ENCODE results near the gene BLVRA.
A peak's percentile ranks its signal among the peaks of the same experiment; 100 is the strongest.
"Not testable (repeated sequence)": the region's sequence is repeated elsewhere in the genome, so short reads cannot be mapped to it uniquely, and the experiment has no call there.

Gene BLVRA, protein sequence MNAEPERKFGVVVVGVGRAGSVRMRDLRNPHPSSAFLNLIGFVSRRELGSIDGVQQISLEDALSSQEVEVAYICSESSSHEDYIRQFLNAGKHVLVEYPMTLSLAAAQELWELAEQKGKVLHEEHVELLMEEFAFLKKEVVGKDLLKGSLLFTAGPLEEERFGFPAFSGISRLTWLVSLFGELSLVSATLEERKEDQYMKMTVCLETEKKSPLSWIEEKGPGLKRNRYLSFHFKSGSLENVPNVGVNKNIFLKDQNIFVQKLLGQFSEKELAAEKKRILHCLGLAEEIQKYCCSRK

GRCh38 chr7:43758029-43758821, at the start of gene BLVRA:
TSS of gene BLVRA (plus strand) at chr7:43758680. CDS start at chr7:43771159, 12,479 bp downstream.
- peak within 1 kb of the TSS; percentile 85 for H3K4me3 Mint-ChIP-seq
- H3K27me3 Mint-ChIP-seq = no peaks in the 10 kb centered on the region
- H3K9me3 Mint-ChIP-seq (ENCODE audit: low read depth) = no peaks in the 10 kb centered on the region
- peak within 1 kb of the TSS; percentile 79 for H3K27ac Mint-ChIP-seq
- H3K4me1 Mint-ChIP-seq (ENCODE audit: low read depth) = peaks cover 40% of the 10 kb centered on the region
- H3K36me3 Mint-ChIP-seq = no peaks in the 10 kb centered on the region

- Mint-ChIP-seq H3K36me3 (peaks cover 7% of the 10 kb centered on the region), H3K27me3 (no peaks in the 10 kb centered on the region), H3K4me3 (no peak overlapping the region)
Observed at GRCh38 chr7:43711503-43711902, 47.0 kb upstream of the BLVRA start.

DNA sequence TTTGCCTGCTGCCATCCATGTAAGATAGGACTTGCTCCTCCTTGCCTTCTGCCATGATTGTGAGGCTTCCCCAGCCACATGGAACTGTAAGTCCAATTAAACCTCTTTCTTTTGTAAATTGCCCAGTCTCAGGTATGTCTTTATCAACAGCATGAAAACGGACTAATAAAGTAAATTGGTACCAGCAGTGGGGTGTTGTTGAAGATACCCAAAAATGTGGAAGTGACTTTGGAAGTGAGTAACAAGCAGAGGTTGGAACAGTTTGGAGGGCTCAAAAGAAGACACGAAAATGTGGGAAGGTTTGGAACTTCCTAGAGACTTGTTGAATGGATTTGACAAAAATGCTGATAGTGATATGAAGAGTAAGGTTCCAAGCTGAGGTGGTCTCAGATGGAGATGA, 42.5 kb upstream of the BLVRA start:
- not testable (repeated sequence) for H3K36me3 Mint-ChIP-seq; H3K27ac Mint-ChIP-seq; H3K9me3 Mint-ChIP-seq (ENCODE audit: low read depth); H3K27me3 Mint-ChIP-seq; H3K4me3 Mint-ChIP-seq
- peaks cover 48% of the 10 kb centered on the region for H3K4me1 Mint-ChIP-seq (ENCODE audit: low read depth)

More at GRCh38 chr7:43711503-43711902, 47.0 kb upstream of the BLVRA start:
- no peaks in the 10 kb centered on the region for H3K9me3 Mint-ChIP-seq (ENCODE audit: low read depth)
- peaks cover 33% of the 10 kb centered on the region for H3K4me1 Mint-ChIP-seq (ENCODE audit: low read depth)
- no peak overlapping the region for H3K27ac Mint-ChIP-seq

DNA sequence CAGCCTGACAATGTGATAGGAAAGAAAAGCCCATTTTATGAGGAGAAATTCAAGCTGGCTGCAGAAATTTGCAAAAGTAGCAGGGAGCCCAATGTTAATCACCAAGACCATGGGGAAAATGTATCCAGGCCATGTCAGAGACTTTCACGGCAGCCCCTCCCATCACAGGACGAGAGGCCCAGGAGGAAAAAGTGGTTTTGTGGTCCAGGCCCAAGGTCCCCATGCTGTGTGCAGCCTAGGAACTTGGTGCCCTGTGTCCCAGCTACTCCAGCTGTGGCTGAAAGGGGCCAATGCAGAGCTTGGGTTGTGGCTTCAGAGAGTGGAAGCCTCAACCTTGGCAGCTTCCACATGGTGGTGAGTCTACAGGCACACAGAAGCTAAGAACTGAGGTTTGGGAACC, 41.9 kb upstream of the BLVRA start:
- Mint-ChIP-seq H3K9me3 (ENCODE audit: low read depth) (no peaks in the 10 kb centered on the region), H3K4me1 (ENCODE audit: low read depth) (peaks cover 51% of the 10 kb centered on the region), H3K36me3 (peaks cover 3% of the 10 kb centered on the region), H3K27ac (no peak overlapping the region), H3K4me3 (no peak overlapping the region), H3K27me3 (no peaks in the 10 kb centered on the region)

- Mint-ChIP-seq H3K4me1 (ENCODE audit: low read depth) (peaks cover 55% of the 10 kb centered on the region), H3K9me3 (ENCODE audit: low read depth) (no peaks in the 10 kb centered on the region), H3K36me3 (peaks cover 2% of the 10 kb centered on the region), H3K27me3 (no peaks in the 10 kb centered on the region), H3K4me3 (no peak overlapping the region), H3K27ac (peak overlapping the region; percentile 80)
Observed at GRCh38 chr7:43721193-43721806, 37.2 kb upstream of the BLVRA start.

- H3K4me3 Mint-ChIP-seq = no peak overlapping the region
- H3K9me3 Mint-ChIP-seq (ENCODE audit: low read depth) = no peaks in the 10 kb centered on the region
- H3K36me3 Mint-ChIP-seq = peaks cover 10% of the 10 kb centered on the region
- H3K4me1 Mint-ChIP-seq (ENCODE audit: low read depth) = peaks cover 55% of the 10 kb centered on the region
- no peak overlapping the region for H3K27ac Mint-ChIP-seq
- H3K27me3 Mint-ChIP-seq = no peaks in the 10 kb centered on the region
Observed at GRCh38 chr7:43723007-43723341, 35.5 kb upstream of the BLVRA start.

DNA sequence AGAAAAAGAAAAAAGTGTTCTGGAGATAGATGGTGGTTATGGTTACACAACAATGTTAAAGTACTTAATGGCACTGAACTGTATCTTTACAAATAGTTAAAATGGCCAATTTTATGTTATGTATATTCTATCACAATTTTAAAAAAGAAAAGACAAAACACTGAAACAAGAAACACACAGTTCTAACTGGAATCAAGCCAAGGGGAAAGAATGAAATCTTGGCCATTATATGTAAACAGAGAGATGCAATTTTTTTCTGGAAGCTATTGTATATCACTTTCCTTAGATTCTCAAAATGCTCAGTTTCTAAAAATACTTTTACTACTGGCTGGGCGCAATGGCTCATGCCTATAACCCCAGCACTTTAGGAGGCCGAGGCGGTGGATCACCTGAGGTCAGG, 33.2 kb upstream of the BLVRA start:
- Mint-ChIP-seq H3K27ac (no peak overlapping the region), H3K4me3 (no peak overlapping the region), H3K4me1 (ENCODE audit: low read depth) (peaks cover 55% of the 10 kb centered on the region), H3K27me3 (no peaks in the 10 kb centered on the region), H3K36me3 (peaks cover 13% of the 10 kb centered on the region), H3K9me3 (ENCODE audit: low read depth) (no peaks in the 10 kb centered on the region)

DNA sequence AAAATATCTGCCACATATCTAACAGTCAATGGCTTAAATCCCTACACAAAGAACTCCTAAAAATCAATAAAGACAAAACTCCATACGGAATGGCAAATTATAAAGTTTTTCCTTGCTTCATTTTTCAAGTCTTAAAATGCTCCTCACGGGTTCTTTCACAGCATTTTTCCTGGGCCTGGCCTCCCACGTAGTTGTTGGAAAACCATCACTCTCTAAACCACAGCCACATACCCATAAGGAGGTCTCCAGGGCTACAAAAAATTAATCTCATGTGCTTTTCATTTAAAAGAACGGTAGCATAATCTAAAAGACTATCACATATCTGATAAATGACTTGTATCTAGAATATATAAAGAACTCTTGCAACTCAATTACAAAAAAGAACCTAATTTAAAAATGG, 32.0 kb upstream of the BLVRA start:
- H3K36me3 Mint-ChIP-seq = peaks cover 13% of the 10 kb centered on the region
- no peaks in the 10 kb centered on the region for H3K27me3 Mint-ChIP-seq
- peaks cover 46% of the 10 kb centered on the region for H3K4me1 Mint-ChIP-seq (ENCODE audit: low read depth)
- no peaks in the 10 kb centered on the region for H3K9me3 Mint-ChIP-seq (ENCODE audit: low read depth)
- peak overlapping the region; percentile 94 for H3K4me3 Mint-ChIP-seq
- peak overlapping the region; percentile 52 for H3K27ac Mint-ChIP-seq

DNA sequence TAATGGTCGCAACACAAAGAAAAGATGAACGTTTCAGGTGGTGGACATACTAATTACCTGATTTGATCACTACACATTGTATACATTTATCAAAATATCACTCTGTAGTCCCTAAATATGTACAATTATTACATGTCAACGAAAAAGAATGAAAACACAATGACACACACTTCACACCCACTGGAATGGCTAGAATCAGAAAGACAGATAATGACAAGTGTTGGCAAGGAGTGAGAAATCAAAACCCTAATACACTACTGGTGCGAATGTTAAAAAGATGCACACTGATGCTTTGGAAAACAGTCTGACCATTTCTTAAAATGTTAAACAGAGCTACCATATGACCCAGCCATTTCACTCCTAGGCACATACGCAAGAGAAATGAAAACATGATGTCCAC, 31.5 kb upstream of the BLVRA start:
- no peaks in the 10 kb centered on the region for H3K27me3 Mint-ChIP-seq
- H3K36me3 Mint-ChIP-seq = peaks cover 13% of the 10 kb centered on the region
- no peaks in the 10 kb centered on the region for H3K9me3 Mint-ChIP-seq (ENCODE audit: low read depth)
- peak overlapping the region; percentile 11 for H3K27ac Mint-ChIP-seq
- peaks cover 45% of the 10 kb centered on the region for H3K4me1 Mint-ChIP-seq (ENCODE audit: low read depth)
- H3K4me3 Mint-ChIP-seq = peak overlapping the region; percentile 94

GRCh38 chr7:43727494-43727893, 31.0 kb upstream of the BLVRA start:
- Mint-ChIP-seq H3K4me3 (peak overlapping the region; percentile 94), H3K27ac (peak overlapping the region; percentile 66), H3K36me3 (peaks cover 13% of the 10 kb centered on the region), H3K9me3 (ENCODE audit: low read depth) (no peaks in the 10 kb centered on the region), H3K27me3 (no peaks in the 10 kb centered on the region), H3K4me1 (ENCODE audit: low read depth) (peaks cover 45% of the 10 kb centered on the region)

DNA sequence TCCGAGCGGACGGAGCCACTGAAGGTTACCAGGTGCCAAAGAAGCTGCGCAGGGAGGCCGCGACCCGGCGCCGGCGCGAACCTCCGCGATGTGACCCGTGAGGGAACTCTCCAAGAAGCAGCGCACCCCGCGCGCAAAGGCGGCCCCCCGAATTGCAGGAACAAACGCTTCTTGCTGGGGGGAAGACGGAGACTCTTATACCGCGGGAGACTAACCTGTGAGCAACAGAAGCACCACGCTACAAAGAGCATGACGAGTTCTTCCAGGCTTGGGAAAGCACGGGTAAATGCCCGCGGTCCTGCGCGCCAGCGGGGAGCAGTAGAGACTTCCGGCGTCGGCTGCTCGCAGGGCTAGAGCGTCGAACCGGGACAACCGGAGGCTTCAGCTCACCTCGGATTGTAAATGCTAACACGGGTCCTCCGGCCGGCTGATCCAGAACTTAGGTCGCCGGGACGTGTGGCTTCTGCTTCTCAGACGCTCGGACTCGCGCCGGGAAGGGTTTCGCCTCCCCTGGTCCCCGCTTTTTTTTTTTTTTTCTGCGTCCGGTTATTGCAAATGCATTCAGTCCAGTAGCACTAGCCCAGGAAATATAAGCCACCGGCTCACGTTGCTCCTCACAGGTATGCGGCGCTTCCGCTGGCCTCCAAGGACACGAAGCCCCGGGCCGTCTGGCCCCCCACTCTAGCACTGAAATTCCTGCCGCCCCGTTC, 29.1 kb upstream of the BLVRA start, which contains the start of gene COA1:
TSS of gene COA1 (minus strand) at position 310 of the 710 bp plus-strand sequence. CDS start 80,909 bp downstream, outside the sequence.
- H3K4me1 Mint-ChIP-seq (ENCODE audit: low read depth) = peaks cover 35% of the 10 kb centered on the region
- H3K36me3 Mint-ChIP-seq = peaks cover 13% of the 10 kb centered on the region
- H3K27me3 Mint-ChIP-seq = no peaks in the 10 kb centered on the region
- no peaks in the 10 kb centered on the region for H3K9me3 Mint-ChIP-seq (ENCODE audit: low read depth)
- peak within 1 kb of the TSS; percentile 94 for H3K4me3 Mint-ChIP-seq
- H3K27ac Mint-ChIP-seq = peak within 1 kb of the TSS; percentile 91

- peaks cover 30% of the 10 kb centered on the region for H3K4me1 Mint-ChIP-seq (ENCODE audit: low read depth)
- H3K4me3 Mint-ChIP-seq = peak overlapping the region; percentile 94
- H3K36me3 Mint-ChIP-seq = peaks cover 10% of the 10 kb centered on the region
- no peaks in the 10 kb centered on the region for H3K9me3 Mint-ChIP-seq (ENCODE audit: low read depth)
- H3K27ac Mint-ChIP-seq = peak overlapping the region; percentile 91
- no peaks in the 10 kb centered on the region for H3K27me3 Mint-ChIP-seq
Observed at GRCh38 chr7:43729924-43730248, 28.6 kb upstream of the BLVRA start.

DNA sequence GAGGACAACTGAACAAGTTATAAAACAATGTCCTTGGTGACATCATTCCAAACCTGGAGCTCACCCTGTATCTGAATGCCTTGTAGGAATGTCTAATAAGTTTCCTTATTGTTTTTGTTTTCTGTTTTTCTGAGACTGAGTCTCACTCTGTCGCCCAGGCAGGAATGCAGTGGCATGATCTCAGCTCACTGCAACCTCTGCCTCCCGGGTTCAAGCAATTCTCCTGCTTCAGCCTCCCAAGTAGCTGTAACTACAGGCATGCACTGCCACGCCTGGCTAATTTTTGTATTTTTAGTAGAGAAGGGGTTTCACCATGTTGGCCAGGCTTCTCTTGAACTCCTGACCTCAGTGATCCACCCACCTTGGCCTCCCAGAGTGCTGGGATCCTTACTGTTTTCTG, 27.0 kb upstream of the BLVRA start:
- not testable (repeated sequence) for H3K9me3 Mint-ChIP-seq (ENCODE audit: low read depth); H3K27ac Mint-ChIP-seq; H3K27me3 Mint-ChIP-seq; H3K4me3 Mint-ChIP-seq
- H3K4me1 Mint-ChIP-seq (ENCODE audit: low read depth) = peaks cover 29% of the 10 kb centered on the region
- H3K36me3 Mint-ChIP-seq = peaks cover 10% of the 10 kb centered on the region

- H3K36me3 Mint-ChIP-seq; H3K27ac Mint-ChIP-seq; H3K4me3 Mint-ChIP-seq; H3K27me3 Mint-ChIP-seq; H3K9me3 Mint-ChIP-seq (ENCODE audit: low read depth); H3K4me1 Mint-ChIP-seq (ENCODE audit: low read depth): not testable (repeated sequence)
Observed at GRCh38 chr7:43734575-43735332, 23.7 kb upstream of the BLVRA start.
